ENCODE measurements around the gene ALDH1A3.

The ALDH1A3 gene

DNA sequence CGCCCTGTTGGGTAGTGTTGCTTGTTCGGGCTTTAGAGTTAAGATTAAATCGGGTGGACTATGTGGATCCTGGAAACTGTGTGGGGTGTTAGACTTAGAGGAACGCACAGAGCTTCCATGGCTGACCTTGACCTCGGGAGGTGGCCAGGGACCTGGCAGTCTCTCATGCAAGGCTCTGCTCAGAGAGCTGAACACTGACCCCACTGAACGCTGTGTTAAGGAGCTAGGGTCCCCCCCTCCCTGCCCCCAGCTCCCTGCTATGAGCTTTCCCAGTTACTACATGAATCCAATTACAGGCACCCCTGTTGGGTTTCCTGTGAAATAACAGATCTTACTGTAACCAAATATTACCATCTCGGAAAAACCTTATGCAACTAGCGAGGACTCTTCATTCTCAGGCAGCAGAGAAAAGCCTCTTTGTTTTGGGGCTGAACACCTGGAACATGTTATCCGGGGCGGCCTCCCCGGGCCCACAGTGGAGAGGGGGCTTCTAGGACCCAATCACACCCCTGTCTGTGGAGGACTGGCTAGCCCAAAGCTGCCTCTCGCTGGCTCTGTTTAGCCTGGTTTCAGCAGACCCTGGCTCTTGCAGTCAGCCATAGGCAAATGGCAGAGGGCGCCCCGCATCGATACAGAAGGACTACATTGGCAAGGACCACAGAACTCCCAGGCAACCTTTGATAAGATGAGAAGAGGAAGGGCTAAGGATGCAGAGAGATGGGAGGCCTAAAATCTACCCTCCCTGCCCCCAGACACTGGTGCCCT lies 25.8 kb upstream of the ALDH1A3 start:
- no peak for ATAC-seq
- TF ChIP-seq ZFP30 (CRISPR knock-in tag; IDR thresholded peaks at IDR 0.05) (no peak), PPARA (CRISPR knock-in tag; IDR thresholded peaks at IDR 0.05; ENCODE audit: borderline replicate concordance) (no peak), CSDC2 (CRISPR knock-in tag; IDR thresholded peaks at IDR 0.05) (no peak), ZNF565 (CRISPR knock-in tag; conservative IDR thresholded peaks at IDR 0.05; ENCODE audit: low read depth) (no peak), RARB (CRISPR knock-in tag; IDR thresholded peaks at IDR 0.05) (no peak), ZNF70 (CRISPR knock-in tag; IDR thresholded peaks at IDR 0.05) (no peak), SNAI2 (CRISPR knock-in tag; IDR thresholded peaks at IDR 0.05) (no peak), ZC3H10 (CRISPR knock-in tag; IDR thresholded peaks at IDR 0.05) (no peak), BACH2 (CRISPR knock-in tag; IDR thresholded peaks at IDR 0.05; ENCODE audit: borderline replicate concordance) (no peak), TCF4 (CRISPR knock-in tag; IDR thresholded peaks at IDR 0.05; ENCODE audit: borderline replicate concordance) (no peak), ESRRG (CRISPR knock-in tag; IDR thresholded peaks at IDR 0.05) (no peak), ISL1 (CRISPR knock-in tag; IDR thresholded peaks at IDR 0.05) (no peak), ZFP3 (CRISPR knock-in tag; IDR thresholded peaks at IDR 0.05) (no peak)
- TF ChIP-seq, protein P1, sequence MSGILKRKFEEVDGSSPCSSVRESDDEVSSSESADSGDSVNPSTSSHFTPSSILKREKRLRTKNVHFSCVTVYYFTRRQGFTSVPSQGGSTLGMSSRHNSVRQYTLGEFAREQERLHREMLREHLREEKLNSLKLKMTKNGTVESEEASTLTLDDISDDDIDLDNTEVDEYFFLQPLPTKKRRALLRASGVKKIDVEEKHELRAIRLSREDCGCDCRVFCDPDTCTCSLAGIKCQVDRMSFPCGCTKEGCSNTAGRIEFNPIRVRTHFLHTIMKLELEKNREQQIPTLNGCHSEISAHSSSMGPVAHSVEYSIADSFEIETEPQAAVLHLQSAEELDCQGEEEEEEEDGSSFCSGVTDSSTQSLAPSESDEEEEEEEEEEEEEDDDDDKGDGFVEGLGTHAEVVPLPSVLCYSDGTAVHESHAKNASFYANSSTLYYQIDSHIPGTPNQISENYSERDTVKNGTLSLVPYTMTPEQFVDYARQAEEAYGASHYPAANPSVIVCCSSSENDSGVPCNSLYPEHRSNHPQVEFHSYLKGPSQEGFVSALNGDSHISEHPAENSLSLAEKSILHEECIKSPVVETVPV (CRISPR knock-in tag; IDR thresholded peaks at IDR 0.05) = no peak
- TF ChIP-seq, protein P2, sequence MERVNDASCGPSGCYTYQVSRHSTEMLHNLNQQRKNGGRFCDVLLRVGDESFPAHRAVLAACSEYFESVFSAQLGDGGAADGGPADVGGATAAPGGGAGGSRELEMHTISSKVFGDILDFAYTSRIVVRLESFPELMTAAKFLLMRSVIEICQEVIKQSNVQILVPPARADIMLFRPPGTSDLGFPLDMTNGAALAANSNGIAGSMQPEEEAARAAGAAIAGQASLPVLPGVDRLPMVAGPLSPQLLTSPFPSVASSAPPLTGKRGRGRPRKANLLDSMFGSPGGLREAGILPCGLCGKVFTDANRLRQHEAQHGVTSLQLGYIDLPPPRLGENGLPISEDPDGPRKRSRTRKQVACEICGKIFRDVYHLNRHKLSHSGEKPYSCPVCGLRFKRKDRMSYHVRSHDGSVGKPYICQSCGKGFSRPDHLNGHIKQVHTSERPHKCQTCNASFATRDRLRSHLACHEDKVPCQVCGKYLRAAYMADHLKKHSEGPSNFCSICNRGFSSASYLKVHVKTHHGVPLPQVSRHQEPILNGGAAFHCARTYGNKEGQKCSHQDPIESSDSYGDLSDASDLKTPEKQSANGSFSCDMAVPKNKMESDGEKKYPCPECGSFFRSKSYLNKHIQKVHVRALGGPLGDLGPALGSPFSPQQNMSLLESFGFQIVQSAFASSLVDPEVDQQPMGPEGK (CRISPR knock-in tag; IDR thresholded peaks at IDR 0.05; ENCODE audit: borderline replicate concordance) = no peak
- TF ChIP-seq, protein P3, sequence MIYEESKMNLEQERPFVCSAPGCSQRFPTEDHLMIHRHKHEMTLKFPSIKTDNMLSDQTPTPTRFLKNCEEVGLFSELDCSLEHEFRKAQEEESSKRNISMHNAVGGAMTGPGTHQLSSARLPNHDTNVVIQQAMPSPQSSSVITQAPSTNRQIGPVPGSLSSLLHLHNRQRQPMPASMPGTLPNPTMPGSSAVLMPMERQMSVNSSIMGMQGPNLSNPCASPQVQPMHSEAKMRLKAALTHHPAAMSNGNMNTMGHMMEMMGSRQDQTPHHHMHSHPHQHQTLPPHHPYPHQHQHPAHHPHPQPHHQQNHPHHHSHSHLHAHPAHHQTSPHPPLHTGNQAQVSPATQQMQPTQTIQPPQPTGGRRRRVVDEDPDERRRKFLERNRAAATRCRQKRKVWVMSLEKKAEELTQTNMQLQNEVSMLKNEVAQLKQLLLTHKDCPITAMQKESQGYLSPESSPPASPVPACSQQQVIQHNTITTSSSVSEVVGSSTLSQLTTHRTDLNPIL (CRISPR knock-in tag; IDR thresholded peaks at IDR 0.05; ENCODE audit: low read depth) = no peak
- TF ChIP-seq, protein P4, sequence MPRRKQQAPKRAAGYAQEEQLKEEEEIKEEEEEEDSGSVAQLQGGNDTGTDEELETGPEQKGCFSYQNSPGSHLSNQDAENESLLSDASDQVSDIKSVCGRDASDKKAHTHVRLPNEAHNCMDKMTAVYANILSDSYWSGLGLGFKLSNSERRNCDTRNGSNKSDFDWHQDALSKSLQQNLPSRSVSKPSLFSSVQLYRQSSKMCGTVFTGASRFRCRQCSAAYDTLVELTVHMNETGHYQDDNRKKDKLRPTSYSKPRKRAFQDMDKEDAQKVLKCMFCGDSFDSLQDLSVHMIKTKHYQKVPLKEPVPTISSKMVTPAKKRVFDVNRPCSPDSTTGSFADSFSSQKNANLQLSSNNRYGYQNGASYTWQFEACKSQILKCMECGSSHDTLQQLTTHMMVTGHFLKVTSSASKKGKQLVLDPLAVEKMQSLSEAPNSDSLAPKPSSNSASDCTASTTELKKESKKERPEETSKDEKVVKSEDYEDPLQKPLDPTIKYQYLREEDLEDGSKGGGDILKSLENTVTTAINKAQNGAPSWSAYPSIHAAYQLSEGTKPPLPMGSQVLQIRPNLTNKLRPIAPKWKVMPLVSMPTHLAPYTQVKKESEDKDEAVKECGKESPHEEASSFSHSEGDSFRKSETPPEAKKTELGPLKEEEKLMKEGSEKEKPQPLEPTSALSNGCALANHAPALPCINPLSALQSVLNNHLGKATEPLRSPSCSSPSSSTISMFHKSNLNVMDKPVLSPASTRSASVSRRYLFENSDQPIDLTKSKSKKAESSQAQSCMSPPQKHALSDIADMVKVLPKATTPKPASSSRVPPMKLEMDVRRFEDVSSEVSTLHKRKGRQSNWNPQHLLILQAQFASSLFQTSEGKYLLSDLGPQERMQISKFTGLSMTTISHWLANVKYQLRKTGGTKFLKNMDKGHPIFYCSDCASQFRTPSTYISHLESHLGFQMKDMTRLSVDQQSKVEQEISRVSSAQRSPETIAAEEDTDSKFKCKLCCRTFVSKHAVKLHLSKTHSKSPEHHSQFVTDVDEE (CRISPR knock-in tag; IDR thresholded peaks at IDR 0.05) = no peak
- TF ChIP-seq, protein P5, sequence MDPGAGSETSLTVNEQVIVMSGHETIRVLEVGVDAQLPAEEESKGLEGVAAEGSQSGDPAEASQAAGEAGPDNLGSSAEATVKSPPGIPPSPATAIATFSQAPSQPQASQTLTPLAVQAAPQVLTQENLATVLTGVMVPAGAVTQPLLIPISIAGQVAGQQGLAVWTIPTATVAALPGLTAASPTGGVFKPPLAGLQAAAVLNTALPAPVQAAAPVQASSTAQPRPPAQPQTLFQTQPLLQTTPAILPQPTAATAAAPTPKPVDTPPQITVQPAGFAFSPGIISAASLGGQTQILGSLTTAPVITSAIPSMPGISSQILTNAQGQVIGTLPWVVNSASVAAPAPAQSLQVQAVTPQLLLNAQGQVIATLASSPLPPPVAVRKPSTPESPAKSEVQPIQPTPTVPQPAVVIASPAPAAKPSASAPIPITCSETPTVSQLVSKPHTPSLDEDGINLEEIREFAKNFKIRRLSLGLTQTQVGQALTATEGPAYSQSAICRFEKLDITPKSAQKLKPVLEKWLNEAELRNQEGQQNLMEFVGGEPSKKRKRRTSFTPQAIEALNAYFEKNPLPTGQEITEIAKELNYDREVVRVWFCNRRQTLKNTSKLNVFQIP (CRISPR knock-in tag; IDR thresholded peaks at IDR 0.05; ENCODE audit: borderline replicate concordance, low read depth) = no peak

DNA sequence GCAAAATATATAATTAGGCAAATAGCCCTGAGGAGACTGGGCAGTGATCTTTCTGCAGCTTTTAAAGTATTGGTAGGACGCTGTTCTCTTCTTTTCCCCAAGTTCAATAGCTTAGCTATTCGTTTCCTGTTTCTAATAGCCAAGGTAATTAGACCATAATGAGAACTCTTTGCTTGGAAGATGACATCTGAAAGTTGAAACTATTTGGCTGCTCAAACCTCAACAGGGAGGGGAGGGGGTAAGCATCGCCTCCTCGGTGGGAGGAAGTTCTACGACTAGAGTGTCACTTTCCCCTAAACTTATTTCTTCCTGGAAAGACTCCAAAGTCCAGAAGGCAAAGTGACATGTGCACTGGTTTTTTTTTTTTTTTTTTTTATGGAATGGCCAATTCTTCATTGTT lies 22.8 kb upstream of the ALDH1A3 start:
- no peak for ATAC-seq
- TF ChIP-seq, protein P4 (CRISPR knock-in tag; IDR thresholded peaks at IDR 0.05) = no peak
- TF ChIP-seq, protein P5 (CRISPR knock-in tag; IDR thresholded peaks at IDR 0.05; ENCODE audit: borderline replicate concordance, low read depth) = no peak
- TF ChIP-seq ESRRG (CRISPR knock-in tag; IDR thresholded peaks at IDR 0.05) = no peak
